Measurements from ENCODE around the gene ZNF646.

Gene ZNF646

DNA sequence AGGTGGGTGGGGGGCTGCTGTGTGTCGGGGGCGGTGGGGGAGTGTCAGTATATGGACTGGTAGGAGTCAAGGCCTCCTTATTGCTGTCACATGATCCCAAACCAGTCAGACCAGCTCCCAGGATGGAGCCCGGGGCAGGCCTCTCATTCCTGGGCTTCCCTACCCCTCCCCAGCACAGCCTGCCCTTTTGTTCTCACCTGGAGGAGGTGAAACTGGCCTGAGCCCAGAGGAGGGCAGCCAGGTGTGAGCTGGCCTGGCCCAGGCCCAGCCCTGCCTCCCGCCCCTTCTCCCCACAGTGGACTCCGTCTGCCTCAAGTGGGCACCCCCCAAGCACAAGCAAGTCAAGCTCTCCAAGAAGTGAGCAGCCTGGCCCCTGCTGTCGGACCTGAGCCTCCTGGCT, 56.7 kb downstream of the ZNF646 start:
- no peak for DNase-seq (ENCODE audit: low read depth)

GRCh38 chr16:31131416-31131815, 57.2 kb downstream of the ZNF646 start:
- DNase-seq (ENCODE audit: low read depth): no peak

DNA sequence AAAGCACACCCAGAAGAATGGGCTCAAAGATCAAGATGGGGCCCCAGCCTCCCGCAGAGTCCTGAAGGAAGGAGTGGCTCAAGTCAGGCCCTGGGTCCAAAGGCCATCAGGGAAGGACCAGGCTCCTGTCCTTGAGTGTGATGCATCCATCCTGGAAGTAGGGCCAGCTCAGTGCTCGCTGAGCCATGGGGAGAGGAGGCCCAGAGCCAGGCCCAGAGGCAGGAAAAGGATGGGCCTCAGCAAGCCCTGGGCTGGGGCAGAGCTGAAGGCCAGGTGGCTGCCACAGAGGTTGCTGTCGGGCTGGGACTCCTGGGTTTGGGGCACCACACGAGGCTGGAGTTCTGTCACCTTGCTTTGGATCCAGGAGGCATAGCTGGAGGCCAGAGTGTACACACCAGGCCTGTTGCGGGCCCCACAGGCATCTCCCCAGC, 57.6 kb downstream of the ZNF646 start:
- no peak for DNase-seq (ENCODE audit: low read depth)

DNA sequence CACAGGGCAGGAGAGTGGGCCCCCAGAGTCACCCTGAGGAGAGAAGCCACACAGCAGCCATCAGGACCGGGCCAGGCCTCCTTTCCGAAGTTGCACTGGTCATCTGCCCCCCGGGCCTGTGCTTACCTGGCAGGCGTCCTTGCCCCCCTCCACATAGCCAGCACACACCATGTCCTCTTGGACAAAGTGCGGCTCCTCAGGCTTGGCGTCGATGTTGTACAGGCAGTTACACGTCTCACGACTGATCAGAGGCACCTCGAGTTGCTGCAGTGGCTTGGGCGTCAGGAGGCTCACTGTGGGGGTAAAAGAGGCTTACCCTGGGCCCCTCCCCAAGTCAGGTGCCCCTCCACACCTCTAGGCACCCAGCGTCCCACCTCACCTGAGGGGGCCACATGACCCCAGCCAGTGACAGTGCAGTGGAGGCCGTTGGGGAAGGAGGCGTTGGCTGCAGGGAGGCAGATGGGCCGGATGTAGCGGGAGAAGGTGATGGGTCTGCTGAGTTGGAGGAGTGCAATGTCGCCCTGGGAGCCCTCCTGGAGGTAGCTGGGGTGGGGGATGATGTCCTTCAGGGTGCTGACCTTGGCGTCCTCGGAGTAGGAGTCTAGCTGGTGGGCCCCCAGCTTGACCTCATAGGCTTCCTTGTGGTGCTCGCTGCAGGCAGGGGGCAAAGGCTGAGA, 58.2 kb downstream of the ZNF646 start:
- DNase-seq (ENCODE audit: low read depth): no peak

DNA sequence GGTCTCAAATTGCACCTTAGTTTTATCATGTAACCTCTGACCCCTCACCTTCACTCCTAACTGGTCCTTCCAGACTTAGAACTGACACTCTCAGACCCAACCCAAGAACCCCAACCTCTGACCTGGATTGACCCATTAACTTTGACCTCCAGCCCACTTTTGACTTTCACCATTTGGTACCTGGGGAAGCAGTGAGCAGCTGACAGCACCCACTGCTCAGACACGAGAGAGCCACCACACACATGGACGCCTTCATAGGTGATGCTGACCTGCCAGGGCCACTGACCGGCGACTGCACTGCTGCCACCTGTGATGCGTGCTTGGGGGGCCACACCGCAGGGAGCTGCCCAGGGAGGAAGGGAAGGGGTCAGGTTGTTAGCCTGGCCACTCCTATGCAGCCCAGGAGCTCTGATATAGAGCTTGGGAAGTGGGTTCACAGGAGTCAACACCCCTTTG, 58.9 kb downstream of the ZNF646 start:
- DNase-seq (ENCODE audit: low read depth): no peak

Data from activated T-helper 1 cell treated with Interleukin-2 at 50 U/mL for 16 hours (primary cell).